Activated CD8-positive, alpha-beta T cell treated with anti-CD3 and anti-CD28 coated beads for 36 hours (primary cell): Measurements from ENCODE around the gene GPR18. TPM values are rescaled to one million over a fixed set of nuclear protein-coding genes. Genes with fewer than 3 reads are reported as not detected.

Experiments
- ATAC-seq: fragments of 200-7000 bp; cut with Tn5 transposase; one replicate; pipeline ENCODE4 v1.10.0; 2021; ENCODE audit warnings: mild to moderate bottlenecking, moderate library complexity
- CTCF ChIA-PET: fragments of 350-600 bp; sonication (Branson Sonifier 250); formaldehyde crosslinking; loops from one replicate; lab custom pipeline; 2021; ENCODE audit warnings: antibody characterized with exemption; lab: Charles Lee
- POLR2A ChIA-PET: fragments of 350-600 bp; sonication (Branson Sonifier 250); formaldehyde crosslinking; loops from one replicate; lab custom pipeline; 2021; ENCODE audit warnings: antibody characterized with exemption; lab: Charles Lee
- DNase-seq: peaks from one replicate; pipeline ENCODE4 v3.0.0-alpha.2; 2020
- H3K27ac Mint-ChIP-seq: one replicate; pipeline ENCODE4 v1.8.0; 2021; ENCODE audit warnings: mild to moderate bottlenecking, mixed read lengths
- H3K27me3 Mint-ChIP-seq: one replicate; pipeline ENCODE4 v1.8.0; 2021; ENCODE audit warnings: mixed read lengths
- H3K36me3 Mint-ChIP-seq: one replicate; pipeline ENCODE4 v1.8.0; 2021; ENCODE audit warnings: low read depth, mixed read lengths
- H3K4me1 Mint-ChIP-seq: one replicate; pipeline ENCODE4 v1.8.0; 2021; ENCODE audit warnings: low read depth, mixed read lengths
- H3K4me3 Mint-ChIP-seq: one replicate; pipeline ENCODE4 v1.8.0; 2021; ENCODE audit warnings: mild to moderate bottlenecking, moderate library complexity, mixed read lengths
- H3K9me3 Mint-ChIP-seq: one replicate; pipeline ENCODE4 v1.8.0; 2021; ENCODE audit warnings: mixed read lengths
- intact Hi-C: fragments of 100-400 bp; cut with micrococcal nuclease; formaldehyde crosslinking; loops from one replicate; pipeline ENCODE4 v1.10.0; 2022
- total RNA-seq, 2 experiments: library from RNA; stranded (reverse); gene quantifications; one replicate each; pipeline ENCODE4 v1.2.3, GENCODE V29; 2021
- TF ChIP-seq, protein P1 (sequence below): fragments of 200-600 bp; IDR thresholded peaks from one replicate; pipeline ENCODE4 v1.8.0; 2022; ENCODE audit warnings: antibody characterized with exemption, mild to moderate bottlenecking

GPR18 gene
- total RNA-seq, 2 experiments from 2014 or later = 11.4 to 11.6 TPM

DNA sequence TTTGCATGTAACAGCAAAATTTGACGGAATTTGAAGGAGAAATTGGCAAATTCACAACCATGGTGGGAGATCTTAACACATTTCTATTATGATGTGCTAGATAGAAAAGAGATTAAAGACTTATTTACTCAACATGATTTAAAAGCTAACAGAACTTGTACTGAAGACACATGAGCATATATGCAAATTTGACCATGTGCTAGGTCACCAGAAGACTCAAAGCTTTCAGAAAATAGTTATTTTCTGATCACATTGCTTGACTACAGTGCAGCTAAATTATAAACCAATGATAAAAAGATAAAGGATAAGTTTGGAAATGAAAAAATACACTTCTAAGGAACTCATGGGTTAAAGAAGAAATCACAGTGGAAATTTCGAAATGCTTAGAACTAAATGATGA is 39.9 kb upstream of the GPR18 start:
- peaks cover 40% of the 10 kb centered on the region for H3K36me3 Mint-ChIP-seq
- ATAC-seq (no peak), DNase-seq (no peak)
- intact Hi-C loops = no loop called here
- CTCF ChIA-PET = interaction anchor here (1.0 to 3.4 kb wide), 9 partner anchors 9 to 208 kb away, joined by 3 to 18 read pairs (median 6); partner anchors contain the start of gene GPR183
- no peaks in the 10 kb centered on the region for H3K9me3 Mint-ChIP-seq
- POLR2A ChIA-PET = interaction anchor here (0.8 to 1.9 kb wide), 4 partner anchors 10 to 121 kb away, joined by 3 to 6 read pairs (median 5); no protein-coding TSS in a partner anchor
- H3K27me3 Mint-ChIP-seq = no peaks in the 10 kb centered on the region
- H3K4me3 Mint-ChIP-seq = no peak overlapping the region
- peak overlapping the region; percentile 89 for H3K27ac Mint-ChIP-seq
- TF ChIP-seq, protein P1, sequence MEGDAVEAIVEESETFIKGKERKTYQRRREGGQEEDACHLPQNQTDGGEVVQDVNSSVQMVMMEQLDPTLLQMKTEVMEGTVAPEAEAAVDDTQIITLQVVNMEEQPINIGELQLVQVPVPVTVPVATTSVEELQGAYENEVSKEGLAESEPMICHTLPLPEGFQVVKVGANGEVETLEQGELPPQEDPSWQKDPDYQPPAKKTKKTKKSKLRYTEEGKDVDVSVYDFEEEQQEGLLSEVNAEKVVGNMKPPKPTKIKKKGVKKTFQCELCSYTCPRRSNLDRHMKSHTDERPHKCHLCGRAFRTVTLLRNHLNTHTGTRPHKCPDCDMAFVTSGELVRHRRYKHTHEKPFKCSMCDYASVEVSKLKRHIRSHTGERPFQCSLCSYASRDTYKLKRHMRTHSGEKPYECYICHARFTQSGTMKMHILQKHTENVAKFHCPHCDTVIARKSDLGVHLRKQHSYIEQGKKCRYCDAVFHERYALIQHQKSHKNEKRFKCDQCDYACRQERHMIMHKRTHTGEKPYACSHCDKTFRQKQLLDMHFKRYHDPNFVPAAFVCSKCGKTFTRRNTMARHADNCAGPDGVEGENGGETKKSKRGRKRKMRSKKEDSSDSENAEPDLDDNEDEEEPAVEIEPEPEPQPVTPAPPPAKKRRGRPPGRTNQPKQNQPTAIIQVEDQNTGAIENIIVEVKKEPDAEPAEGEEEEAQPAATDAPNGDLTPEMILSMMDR = no peak
- H3K4me1 Mint-ChIP-seq = peaks cover 85% of the 10 kb centered on the region

GRCh38 chr13:99297331-99297730 is 39.2 kb upstream of the GPR18 start:
- H3K4me1 Mint-ChIP-seq = peaks cover 80% of the 10 kb centered on the region
- DNase-seq (no peak), ATAC-seq (peak; percentile 54)
- no peaks in the 10 kb centered on the region for H3K27me3 Mint-ChIP-seq
- intact Hi-C loops = loop anchor here (2.0 kb wide), 1 partner anchor 13 kb away; no protein-coding TSS in a partner anchor
- peak overlapping the region; percentile 89 for H3K27ac Mint-ChIP-seq
- ChIA-PET CTCF (interaction anchor here (1.2 to 3.1 kb wide), 8 partner anchors 9 to 208 kb away, joined by 4 to 18 read pairs (median 6); partner anchors contain the start of gene GPR183), POLR2A (interaction anchor here (0.9 to 1.9 kb wide), 7 partner anchors 10 to 93 kb away, joined by 3 to 6 read pairs (median 3); partner anchors contain the start of gene GPR183)
- TF ChIP-seq, protein P1 = no peak
- H3K4me3 Mint-ChIP-seq = peak overlapping the region; percentile 31
- H3K9me3 Mint-ChIP-seq = no peaks in the 10 kb centered on the region
- H3K36me3 Mint-ChIP-seq = peaks cover 44% of the 10 kb centered on the region

DNA sequence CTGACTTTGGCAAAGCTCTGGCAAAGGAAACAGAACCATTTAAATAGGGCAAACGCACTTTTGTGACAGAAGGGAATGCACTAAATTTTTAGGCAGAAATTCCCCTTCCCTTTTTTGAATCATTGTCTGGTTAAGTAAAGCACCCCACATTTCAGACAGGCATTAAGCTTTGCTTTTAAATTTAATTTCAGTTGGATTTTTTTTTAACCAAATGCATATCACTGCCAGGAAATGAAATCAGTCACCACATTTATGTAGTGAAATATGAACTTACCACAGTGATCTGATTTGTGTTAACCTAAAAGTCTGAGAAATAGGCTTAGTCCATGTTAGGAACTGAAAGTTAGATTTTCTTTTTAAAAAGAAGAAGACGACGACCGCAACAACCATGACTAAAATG is 38.2 kb upstream of the GPR18 start:
- ChIA-PET POLR2A (interaction anchor here (0.7 to 1.9 kb wide), 8 partner anchors 11 to 56 kb away, joined by 3 to 6 read pairs (median 3); partner anchors contain the start of gene GPR183), CTCF (interaction anchor here (1.2 to 3.1 kb wide), 5 partner anchors 10 to 140 kb away, joined by 4 to 18 read pairs (median 5); partner anchors contain the start of gene GPR183)
- H3K4me1 Mint-ChIP-seq = peaks cover 74% of the 10 kb centered on the region
- no peaks in the 10 kb centered on the region for H3K9me3 Mint-ChIP-seq
- DNase-seq (peak; percentile 41), ATAC-seq (peak; percentile 76)
- TF ChIP-seq, protein P1 = no peak
- intact Hi-C loops = loop anchor here (1.0 to 2.0 kb wide), 2 partner anchors 14 to 26 kb away; no protein-coding TSS in a partner anchor
- peaks cover 44% of the 10 kb centered on the region for H3K36me3 Mint-ChIP-seq
- peak overlapping the region; percentile 58 for H3K4me3 Mint-ChIP-seq
- H3K27ac Mint-ChIP-seq = peak overlapping the region; percentile 89
- no peaks in the 10 kb centered on the region for H3K27me3 Mint-ChIP-seq

DNA sequence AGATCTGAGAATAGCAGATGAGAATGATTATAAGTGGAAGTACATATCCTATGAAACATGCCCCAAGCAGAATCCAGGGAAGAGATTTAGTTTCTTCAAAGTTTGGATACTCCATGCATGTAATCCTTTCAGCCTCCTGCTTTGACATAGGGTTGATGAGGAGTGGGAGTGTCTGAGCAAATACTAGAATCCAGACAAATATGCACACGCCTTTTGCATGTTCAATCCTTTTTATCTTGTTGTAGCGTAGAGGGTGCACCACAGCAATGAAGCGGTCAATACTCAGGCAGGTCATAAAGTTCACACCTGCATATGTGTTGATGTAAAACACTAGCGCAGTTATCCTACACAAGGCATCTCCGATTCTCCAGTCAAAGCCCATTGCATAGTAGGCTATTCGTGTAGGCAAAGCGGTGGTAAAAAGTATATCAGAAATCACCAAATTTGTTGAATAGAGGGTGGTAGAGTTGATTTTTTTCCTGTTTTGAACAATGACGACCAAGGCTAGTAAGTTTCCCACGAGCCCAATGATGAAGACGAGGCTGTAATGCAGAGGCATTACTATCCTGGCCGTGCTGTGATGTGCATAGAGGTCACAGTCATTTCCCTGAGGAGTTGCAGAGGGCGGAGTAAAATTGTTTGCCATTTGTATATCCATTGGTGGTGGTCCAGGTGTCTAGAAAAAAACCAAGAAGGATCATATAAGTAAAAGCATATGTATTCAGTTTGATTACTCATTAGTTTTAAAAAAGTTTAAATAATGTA is 37.5 kb upstream of the GPR18 start:
- Mint-ChIP-seq H3K27me3 (no peaks in the 10 kb centered on the region), H3K4me1 (peaks cover 77% of the 10 kb centered on the region), H3K4me3 (no peak overlapping the region), H3K9me3 (no peaks in the 10 kb centered on the region), H3K27ac (peak overlapping the region; percentile 35), H3K36me3 (peaks cover 50% of the 10 kb centered on the region)
- ChIA-PET CTCF (interaction anchor here (1.0 to 1.6 kb wide), 4 partner anchors 23 to 92 kb away, joined by 3 to 5 read pairs (median 4); no protein-coding TSS in a partner anchor), POLR2A (interaction anchor here (0.7 to 1.3 kb wide), 4 partner anchors 11 to 20 kb away, joined by 3 read pairs; no protein-coding TSS in a partner anchor)
- TF ChIP-seq, protein P1 = no peak
- intact Hi-C loops = loop anchor here (1.0 to 2.0 kb wide), 2 partner anchors 15 to 25 kb away; no protein-coding TSS in a partner anchor
- ATAC-seq (no peak), DNase-seq (no peak)
